Heart left ventricle (tissue), 13 donors: Measurements from ENCODE around the gene TTC7B.

Source experiments
- CTCF ChIP-seq, 12 donors: fragments of 200-600 bp; sonication (generic) in 4 of 12; IDR thresholded peaks; one replicate each; pipeline versions ENCODE4 v1.5.0 to v1.8.0; 2018 to 2022; ENCODE audit warnings: antibody characterized with exemption in 12 of 12, mild to moderate bottlenecking in 5 of 12
- POLR2A ChIP-seq, 2 donors: fragments of 450-650 bp; IDR thresholded peaks; one replicate each; pipeline ENCODE4 v1.6.1; 2017; ENCODE audit warnings: antibody characterized with exemption in 2 of 2, mild to moderate bottlenecking in 2 of 2, moderate library complexity in 2 of 2
- donor health status: ischemic (EF 13 %, LVEDD 7.1; RV severe dilation, severe dysfunction).
- donor health status: DM: no; HTN: yes; CAD: no.
- donor health status: DM: no; HTN: no; CAD: no.
- donor health status: ischemic (EF 25% LVEDD 6.9; RV normal size, moderate dysfunction).
- donor health status: ischemic (EF 25% LVEDD 5.7; RV mildly dilated, moderate dysfunction).
- donor health status: ischemic (EF 35%, LVEDD 5.7; RV mildly dilated, moderate dysfunction).
- donor health status: nonischemic (EF 11% LVEDD 7.7; RV severe dilation, severe dysfunction).
- donor health status: DM: yes; HTN: yes; CAD: no.
- donor health status: PGD.
- donor health status: ischemic (EF 29% LVEDD 5.4; RV normal size, mild dysfunction).
- donor health status: nonischemic (EF 23%, LVEDD 6.1; RV moderate dilation, normal function).

- TF ChIP-seq CTCF (IDR thresholded peaks at IDR 0.05) (no peak), POLR2A (IDR thresholded peaks at IDR 0.05) (no peak)
These were observed 65.5 kb downstream of the TTC7B start for GRCh38 chr14:90750701-90751100.
